H1 (cell line): ENCODE results near the gene AAMDC. TPM values are rescaled to one million over a fixed set of nuclear protein-coding genes. Genes with fewer than 3 reads are reported as not detected.

Source experiments
- CHD7 ChIP-seq: fragments of 300-600 bp; sonication (generic); IDR thresholded peaks from 2 replicates; pipeline ENCODE4 v1.7.1; 2012; ENCODE audit warnings: low read length, moderate library complexity, mild to moderate bottlenecking, inconsistent platforms; ENCODE audit not compliant: insufficient replicate concordance
- TAF7 ChIP-seq: optimal IDR thresholded peaks from 2 replicates; pipeline ENCODE3; 2011; ENCODE audit warnings: low read depth, mild to moderate bottlenecking, inconsistent platforms, low read length, moderate library complexity, borderline replicate concordance
- TBP ChIP-seq: IDR thresholded peaks from 2 replicates; pipeline ENCODE4 v1.6.1; 2011; ENCODE audit warnings: low read depth, low read length, improper control_type of control experiment
- polyA plus RNA-seq, 7 experiments: library from polyadenylated mRNA; depleted of rRNA in 3 of 7; stranded (reverse) in 5 of 7; unstranded in 2 of 7; fragments of >200 nt in 5 of 7; fragments of 200-250 nt in 2 of 7; gene quantifications; 1 replicate in 5 of 7; 2 replicates in 1 of 7; 4 replicates in 1 of 7; pipeline versions ENCODE4 v1.2.1 to v1.2.3, GENCODE V29; 2011 to 2013; ENCODE audit warnings: missing spikeins in 2 of 7, mixed read lengths in 2 of 7
- total RNA-seq: library from RNA; stranded (reverse); fragmentation: NEBNext Ultra II Directional; extraction: Animal tissue kit (Norgen Biotek cat#: 25700); gene quantifications from 2 replicates; pipeline ENCODE4 v1.2.1, GENCODE V29; 2021
- TF ChIP-seq, protein P1 (sequence below): IDR thresholded peaks from 2 replicates; pipeline ENCODE4 v1.6.1; 2012; ENCODE audit warnings: low read length, inconsistent platforms
- TF ChIP-seq, protein P2 (sequence below), 3 experiments: IDR thresholded peaks; 1 replicate in 2 of 3; 2 replicates in 1 of 3; pipeline versions ENCODE4 v1.5.1 to v1.6.1; 2011; ENCODE audit warnings: low read length in 3 of 3, mild to moderate bottlenecking in 3 of 3, inconsistent platforms in 2 of 3, low read depth in 1 of 3, moderate library complexity in 1 of 3; ENCODE audit not compliant: insufficient read depth in 1 of 3; ENCODE audit errors: control extremely low read depth in 1 of 3

The AAMDC gene
- total and polyA plus RNA-seq, 2 of the 8 experiments (the other 6 are each of a cell fraction or from before 2014, with no cell fraction given) = 17.2 to 19.5 TPM

GRCh38 chr11:77820565-77821348 lies at the start of gene AAMDC, which contains the start of gene RSF1 (continued):
- TF ChIP-seq, protein P1, sequence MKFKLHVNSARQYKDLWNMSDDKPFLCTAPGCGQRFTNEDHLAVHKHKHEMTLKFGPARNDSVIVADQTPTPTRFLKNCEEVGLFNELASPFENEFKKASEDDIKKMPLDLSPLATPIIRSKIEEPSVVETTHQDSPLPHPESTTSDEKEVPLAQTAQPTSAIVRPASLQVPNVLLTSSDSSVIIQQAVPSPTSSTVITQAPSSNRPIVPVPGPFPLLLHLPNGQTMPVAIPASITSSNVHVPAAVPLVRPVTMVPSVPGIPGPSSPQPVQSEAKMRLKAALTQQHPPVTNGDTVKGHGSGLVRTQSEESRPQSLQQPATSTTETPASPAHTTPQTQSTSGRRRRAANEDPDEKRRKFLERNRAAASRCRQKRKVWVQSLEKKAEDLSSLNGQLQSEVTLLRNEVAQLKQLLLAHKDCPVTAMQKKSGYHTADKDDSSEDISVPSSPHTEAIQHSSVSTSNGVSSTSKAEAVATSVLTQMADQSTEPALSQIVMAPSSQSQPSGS = no peak; the same call in 1 of the 2 replicates
- no peak for TF ChIP-seq CHD7
- TF ChIP-seq, protein P2, sequence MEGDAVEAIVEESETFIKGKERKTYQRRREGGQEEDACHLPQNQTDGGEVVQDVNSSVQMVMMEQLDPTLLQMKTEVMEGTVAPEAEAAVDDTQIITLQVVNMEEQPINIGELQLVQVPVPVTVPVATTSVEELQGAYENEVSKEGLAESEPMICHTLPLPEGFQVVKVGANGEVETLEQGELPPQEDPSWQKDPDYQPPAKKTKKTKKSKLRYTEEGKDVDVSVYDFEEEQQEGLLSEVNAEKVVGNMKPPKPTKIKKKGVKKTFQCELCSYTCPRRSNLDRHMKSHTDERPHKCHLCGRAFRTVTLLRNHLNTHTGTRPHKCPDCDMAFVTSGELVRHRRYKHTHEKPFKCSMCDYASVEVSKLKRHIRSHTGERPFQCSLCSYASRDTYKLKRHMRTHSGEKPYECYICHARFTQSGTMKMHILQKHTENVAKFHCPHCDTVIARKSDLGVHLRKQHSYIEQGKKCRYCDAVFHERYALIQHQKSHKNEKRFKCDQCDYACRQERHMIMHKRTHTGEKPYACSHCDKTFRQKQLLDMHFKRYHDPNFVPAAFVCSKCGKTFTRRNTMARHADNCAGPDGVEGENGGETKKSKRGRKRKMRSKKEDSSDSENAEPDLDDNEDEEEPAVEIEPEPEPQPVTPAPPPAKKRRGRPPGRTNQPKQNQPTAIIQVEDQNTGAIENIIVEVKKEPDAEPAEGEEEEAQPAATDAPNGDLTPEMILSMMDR (IDR thresholded peaks at IDR 0.05; ENCODE audit: control extremely low read depth in 1 of 3, insufficient read depth in 1 of 3, low read depth in 1 of 3, low read length in 3 of 3) = peak; percentile 61 to 75 (median 73)
- TF ChIP-seq TBP = peak; percentile 70
- TF ChIP-seq TAF7 = peak; percentile 93
